ENCODE results near the gene ACOT12. TPM values are rescaled to one million over a fixed set of nuclear protein-coding genes. Genes with fewer than 3 reads are reported as not detected.

ACOT12 gene
- total RNA-seq, 1 donor from 2014 or later, result not detected

DNA sequence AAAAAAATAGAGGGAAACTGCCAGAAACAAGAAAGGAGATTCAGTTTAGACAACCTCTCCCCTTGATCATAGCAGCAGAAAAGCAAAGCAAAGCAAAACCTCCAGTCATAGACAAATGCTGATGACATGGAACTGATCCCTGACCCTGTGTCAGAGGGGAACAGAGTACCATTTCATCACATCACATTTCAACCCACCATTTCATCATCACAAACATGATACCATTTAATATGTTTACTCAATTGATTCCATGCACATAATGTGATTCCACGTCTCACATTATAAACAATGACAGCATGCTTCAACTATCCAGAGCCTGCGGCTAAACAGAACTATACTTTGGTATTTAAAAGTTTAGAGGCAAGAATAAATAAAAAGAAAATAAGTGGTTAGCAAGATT, 28.7 kb upstream of the ACOT12 start:
- intact Hi-C loops (cut with DNase I), result no loop called here
- H3K4me3 ChIP-seq, result no peak overlapping the region
- no peak for TF ChIP-seq CTCF (IDR thresholded peaks at IDR 0.05)
- DNase-seq (ENCODE audit: low spot score in 2 of 2), result no peak
- no peak overlapping the region for H3K27ac ChIP-seq
- H3K9me3 ChIP-seq, result no peaks in the 10 kb centered on the region
- no peaks in the 10 kb centered on the region for H3K27me3 ChIP-seq
- H3K36me3 ChIP-seq, result peaks cover 0 to 18% of the 10 kb centered on the region in 2 donors
- H3K4me1 ChIP-seq, result peaks cover 0 to 6% of the 10 kb centered on the region in 2 donors

DNA sequence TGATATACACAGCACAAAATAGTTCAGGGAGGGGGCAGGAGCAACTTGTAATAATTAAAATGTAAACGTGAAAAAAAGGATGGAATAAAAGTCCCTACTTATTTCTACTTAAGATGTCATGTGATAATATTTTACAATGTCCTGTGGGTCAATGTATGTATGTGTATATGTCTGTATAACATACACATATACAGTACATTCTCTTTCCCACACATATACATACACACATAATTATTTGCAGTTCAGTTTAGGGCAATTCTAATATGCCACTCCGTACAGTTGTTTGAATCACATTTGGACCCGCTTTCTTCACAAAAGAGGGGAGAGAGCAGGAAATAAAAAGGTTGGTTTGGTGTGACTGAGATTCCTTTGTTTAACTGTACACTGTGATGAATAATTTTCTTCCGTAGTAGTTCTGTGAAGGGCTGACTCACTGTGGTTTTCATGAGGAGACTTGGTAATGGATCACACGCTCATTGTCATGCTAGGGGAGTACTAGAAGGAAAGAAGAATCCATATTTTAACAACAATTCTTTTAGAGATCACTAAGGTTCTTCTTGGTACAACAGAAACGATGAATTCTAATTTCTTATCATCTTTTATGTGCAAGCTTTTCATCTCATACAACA, 26.2 kb upstream of the ACOT12 start:
- intact Hi-C loops (cut with DNase I), result no loop called here
- Histone ChIP-seq H3K27ac (no peak overlapping the region), H3K9me3 (no peaks in the 10 kb centered on the region), H3K36me3 (peaks cover 0 to 18% of the 10 kb centered on the region in 2 donors), H3K4me1 (no peaks in the 10 kb centered on the region), H3K4me3 (no peak overlapping the region), H3K27me3 (no peaks in the 10 kb centered on the region)
- no peak for DNase-seq (ENCODE audit: low spot score in 2 of 2)
- no peak for TF ChIP-seq CTCF (IDR thresholded peaks at IDR 0.05)

DNA sequence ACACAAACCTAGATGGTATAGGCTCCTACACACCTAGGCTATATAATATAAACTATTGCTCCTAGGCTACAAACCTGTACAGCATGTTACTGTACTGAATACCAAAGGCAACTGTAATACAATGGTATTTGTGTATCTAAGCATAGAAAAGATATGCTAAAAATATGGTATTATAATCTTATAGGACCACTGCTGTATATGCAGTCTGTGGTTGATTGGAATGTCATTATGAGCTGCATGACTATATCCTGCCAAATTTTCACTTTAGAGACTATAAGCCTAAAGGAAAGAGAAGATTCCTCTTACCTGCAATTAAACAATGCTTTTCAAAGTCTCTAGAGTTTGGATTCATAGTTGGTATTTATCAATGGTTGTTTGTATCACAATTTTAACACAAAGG, 24.7 kb upstream of the ACOT12 start:
- intact Hi-C loops (cut with DNase I), result no loop called here
- Histone ChIP-seq H3K36me3 (peaks cover 0 to 18% of the 10 kb centered on the region in 2 donors), H3K9me3 (no peaks in the 10 kb centered on the region), H3K4me3 (no peak overlapping the region), H3K4me1 (no peaks in the 10 kb centered on the region), H3K27ac (no peak overlapping the region), H3K27me3 (no peaks in the 10 kb centered on the region)
- no peak for DNase-seq (ENCODE audit: low spot score in 2 of 2)
- no peak for TF ChIP-seq CTCF (IDR thresholded peaks at IDR 0.05)

- Histone ChIP-seq H3K27ac (no peak overlapping the region), H3K9me3 (no peaks in the 10 kb centered on the region), H3K36me3 (peaks cover 0 to 18% of the 10 kb centered on the region in 2 donors), H3K4me1 (no peaks in the 10 kb centered on the region), H3K27me3 (no peaks in the 10 kb centered on the region), H3K4me3 (no peak overlapping the region)
- intact Hi-C loops (cut with DNase I), result no loop called here
- no peak for DNase-seq (ENCODE audit: low spot score in 2 of 2)
- TF ChIP-seq CTCF (IDR thresholded peaks at IDR 0.05), result no peak
Measured at GRCh38 chr5:81417052-81417451, 23.1 kb upstream of the ACOT12 start.

DNA sequence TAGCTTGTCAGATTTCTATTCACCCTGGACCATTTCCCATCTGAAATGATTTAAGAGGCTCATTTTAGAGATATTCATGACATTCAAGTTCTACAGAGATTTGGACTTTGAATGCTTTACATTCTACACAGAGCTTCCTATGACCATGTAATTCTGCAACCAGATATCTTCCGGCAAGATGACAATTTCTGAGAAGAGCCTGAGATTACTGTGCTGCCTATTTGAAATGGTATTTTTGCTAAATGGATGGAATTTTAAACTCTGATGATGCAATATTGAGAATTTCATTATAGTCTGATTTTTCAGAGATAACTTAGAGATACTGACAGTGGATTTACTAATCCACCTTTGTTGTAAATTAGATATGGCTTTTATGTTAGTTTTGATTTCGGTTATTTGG, 16.0 kb upstream of the ACOT12 start:
- no peak for DNase-seq (ENCODE audit: low spot score in 2 of 2)
- no peak for TF ChIP-seq CTCF (IDR thresholded peaks at IDR 0.05)
- Histone ChIP-seq H3K4me3 (no peak overlapping the region), H3K9me3 (no peaks in the 10 kb centered on the region), H3K27ac (no peak overlapping the region), H3K27me3 (no peaks in the 10 kb centered on the region), H3K36me3 (peaks cover 0 to 8% of the 10 kb centered on the region in 2 donors), H3K4me1 (no peaks in the 10 kb centered on the region)
- intact Hi-C loops (cut with DNase I), result no loop called here

- H3K27ac ChIP-seq, result no peak overlapping the region
- intact Hi-C loops (cut with DNase I), result no loop called here
- H3K36me3 ChIP-seq, result peaks cover 0 to 8% of the 10 kb centered on the region in 2 donors
- H3K9me3 ChIP-seq, result no peaks in the 10 kb centered on the region
- TF ChIP-seq CTCF (IDR thresholded peaks at IDR 0.05), result no peak
- no peaks in the 10 kb centered on the region for H3K27me3 ChIP-seq
- H3K4me1 ChIP-seq, result no peaks in the 10 kb centered on the region
- no peak for DNase-seq (ENCODE audit: low spot score in 2 of 2)
- no peak overlapping the region for H3K4me3 ChIP-seq
Measured at GRCh38 chr5:81409361-81409760, 15.4 kb upstream of the ACOT12 start.
